Trophoblast cell (in vitro differentiated cells and primary cell): ENCODE data around the gene RNF144B.

Experiments used
- DNase-seq, 2 donors: peaks; one replicate each; pipeline ENCODE4 v3.0.0-alpha.2; 2016
- H2AFZ ChIP-seq: 2 replicates; pipeline ENCODE4 v1.6.1; 2013; ENCODE audit warnings: low read length, moderate library complexity, mild to moderate bottlenecking; ENCODE audit not compliant: insufficient read depth, poor library complexity
- H2AK5ac ChIP-seq: 2 replicates; pipeline ENCODE4 v1.6.1; 2013; ENCODE audit warnings: mild to moderate bottlenecking, low read length
- H2BK120ac ChIP-seq: 2 replicates; pipeline ENCODE4 v1.6.1; 2013; ENCODE audit warnings: low read length, mild to moderate bottlenecking, moderate library complexity; ENCODE audit not compliant: insufficient read depth, poor library complexity
- H2BK12ac ChIP-seq: 2 replicates; pipeline ENCODE4 v1.6.1; 2013; ENCODE audit warnings: mild to moderate bottlenecking, low read length, moderate library complexity
- H2BK5ac ChIP-seq: 2 replicates; pipeline ENCODE4 v1.6.1; 2013; ENCODE audit warnings: low read length, low read depth, moderate library complexity, mild to moderate bottlenecking; ENCODE audit not compliant: poor library complexity
- H3K14ac ChIP-seq: 2 replicates; pipeline ENCODE4 v1.6.1; 2013; ENCODE audit warnings: mild to moderate bottlenecking, low read length
- H3K18ac ChIP-seq: 2 replicates; pipeline ENCODE4 v1.6.1; 2013; ENCODE audit warnings: mild to moderate bottlenecking, low read length
- H3K23ac ChIP-seq: 2 replicates; pipeline ENCODE4 v1.6.1; 2013; ENCODE audit warnings: low read length
- H3K27ac ChIP-seq: 2 replicates; pipeline ENCODE4 v1.5.1; 2013; ENCODE audit warnings: low read depth, mild to moderate bottlenecking, inconsistent platforms, low read length, moderate library complexity
- H3K27me3 ChIP-seq: 2 replicates; pipeline ENCODE4 v1.6.1; 2013; ENCODE audit warnings: inconsistent platforms, mild to moderate bottlenecking, low read length, moderate library complexity; ENCODE audit not compliant: insufficient read depth
- H3K36me3 ChIP-seq, 2 experiments: 1 replicate in 1 of 2; 2 replicates in 1 of 2; pipeline ENCODE4 v1.6.1; 2013; ENCODE audit warnings: low read length in 2 of 2, mild to moderate bottlenecking in 2 of 2, moderate library complexity in 1 of 2; ENCODE audit not compliant: insufficient read depth in 2 of 2, control insufficient read depth in 1 of 2
- H3K4ac ChIP-seq: 2 replicates; pipeline ENCODE4 v1.6.1; 2013; ENCODE audit warnings: low read depth, mild to moderate bottlenecking, low read length, moderate library complexity
- H3K4me1 ChIP-seq, 2 experiments: 1 replicate in 1 of 2; 2 replicates in 1 of 2; pipeline ENCODE4 v1.6.1; 2013; ENCODE audit warnings: low read length in 2 of 2, mild to moderate bottlenecking in 2 of 2, moderate library complexity in 1 of 2; ENCODE audit not compliant: insufficient read depth in 2 of 2, control insufficient read depth in 1 of 2
- H3K4me2 ChIP-seq: 2 replicates; pipeline ENCODE4 v1.6.1; 2013; ENCODE audit warnings: inconsistent platforms, mild to moderate bottlenecking, low read length, moderate library complexity
- H3K4me3 ChIP-seq: 2 replicates; pipeline ENCODE4 v1.5.1; 2013; ENCODE audit warnings: mild to moderate bottlenecking, low read depth, low read length, inconsistent platforms
- H3K79me1 ChIP-seq: one replicate; pipeline ENCODE4 v1.6.1; 2013; ENCODE audit warnings: low read length
- H3K79me2 ChIP-seq: 2 replicates; pipeline ENCODE4 v1.6.1; 2013; ENCODE audit warnings: low read length, mild to moderate bottlenecking; ENCODE audit not compliant: control insufficient read depth, insufficient read depth, poor library complexity
- H3K9ac ChIP-seq: 2 replicates; pipeline ENCODE4 v1.6.1; 2013; ENCODE audit warnings: mild to moderate bottlenecking, low read length
- H3K9me3 ChIP-seq: 2 replicates; pipeline ENCODE4 v1.6.1; 2013; ENCODE audit warnings: low read depth, mild to moderate bottlenecking, control low read depth, inconsistent platforms, low read length; ENCODE audit not compliant: insufficient read depth
- H4K12ac ChIP-seq: 2 replicates; pipeline ENCODE4 v1.6.1; 2013; ENCODE audit warnings: low read depth, mild to moderate bottlenecking, low read length, moderate library complexity
- H4K8ac ChIP-seq: 2 replicates; pipeline ENCODE4 v1.6.1; 2013; ENCODE audit warnings: low read depth, mild to moderate bottlenecking, low read length, moderate library complexity
- H4K91ac ChIP-seq: one replicate; pipeline ENCODE4 v1.6.1; 2013; ENCODE audit warnings: low read depth, mild to moderate bottlenecking, low read length, moderate library complexity
- WGBS: extraction: QIAGEN DNeasy Blood & Tissue Kit; methylation state at CpG from one replicate; pipeline ENCODE4 v1.1.7; 2013; ENCODE audit warnings: missing lambda C conversion rate; ENCODE audit not compliant: insufficient read length, insufficient coverage; ENCODE audit errors: extremely low coverage; 5-methylcytosine and 5-hydroxymethylcytosine counted together

Gene RNF144B

GRCh38 chr6:18368277-18369105, 18.7 kb upstream of the RNF144B start:
- no peak overlapping the region for H4K8ac ChIP-seq
- H3K79me1 ChIP-seq = no peaks in the 10 kb centered on the region
- H2AFZ ChIP-seq = no peak overlapping the region
- H3K4me2 ChIP-seq = no peak overlapping the region
- no peak overlapping the region for H3K4ac ChIP-seq
- no peak overlapping the region for H4K12ac ChIP-seq
- no peaks in the 10 kb centered on the region for H3K27me3 ChIP-seq
- H3K23ac ChIP-seq = no peak overlapping the region
- no peaks in the 10 kb centered on the region for H3K79me2 ChIP-seq
- peaks cover 11% of the 10 kb centered on the region for H3K9me3 ChIP-seq
- no peak overlapping the region for H2BK5ac ChIP-seq
- H4K91ac ChIP-seq = no peak overlapping the region
- no peak overlapping the region for H2BK12ac ChIP-seq
- peaks cover 2 to 3% of the 10 kb centered on the region in 2 experiments for H3K4me1 ChIP-seq
- no CpG with 5 or more reads among the region's 25 CpGs for WGBS
- no peak overlapping the region for H3K18ac ChIP-seq
- no peak overlapping the region for H2BK120ac ChIP-seq
- no peak overlapping the region for H3K4me3 ChIP-seq
- no peak overlapping the region for H3K27ac ChIP-seq
- H2AK5ac ChIP-seq = no peak overlapping the region
- H3K36me3 ChIP-seq = no peaks in the 10 kb centered on the region
- no peak overlapping the region for H3K14ac ChIP-seq
- peak; percentile 76 to 93 for DNase-seq
- H3K9ac ChIP-seq = no peak overlapping the region

GRCh38 chr6:18371010-18371409, 16.1 kb upstream of the RNF144B start:
- H4K91ac ChIP-seq = no peak overlapping the region
- H4K12ac ChIP-seq = no peak overlapping the region
- peaks cover 8% of the 10 kb centered on the region for H3K9me3 ChIP-seq
- H3K23ac ChIP-seq = no peak overlapping the region
- no CpG with 5 or more reads among the region's 5 CpGs for WGBS
- H2AK5ac ChIP-seq = no peak overlapping the region
- H4K8ac ChIP-seq = no peak overlapping the region
- H3K27me3 ChIP-seq = no peaks in the 10 kb centered on the region
- H3K4me2 ChIP-seq = no peak overlapping the region
- no peak overlapping the region for H2BK120ac ChIP-seq
- DNase-seq = no peak
- H2AFZ ChIP-seq = no peak overlapping the region
- no peak overlapping the region for H2BK12ac ChIP-seq
- no peak overlapping the region for H3K4me3 ChIP-seq
- no peaks in the 10 kb centered on the region for H3K4me1 ChIP-seq
- H3K4ac ChIP-seq = no peak overlapping the region
- H3K14ac ChIP-seq = no peak overlapping the region
- H3K9ac ChIP-seq = no peak overlapping the region
- H3K79me1 ChIP-seq = no peaks in the 10 kb centered on the region
- H2BK5ac ChIP-seq = no peak overlapping the region
- no peaks in the 10 kb centered on the region for H3K79me2 ChIP-seq
- no peak overlapping the region for H3K27ac ChIP-seq
- no peaks in the 10 kb centered on the region for H3K36me3 ChIP-seq
- no peak overlapping the region for H3K18ac ChIP-seq

GRCh38 chr6:18371656-18372055, 15.5 kb upstream of the RNF144B start:
- no peak overlapping the region for H3K4me2 ChIP-seq
- no peak overlapping the region for H3K27ac ChIP-seq
- no peak overlapping the region for H3K4me3 ChIP-seq
- no peak overlapping the region for H4K12ac ChIP-seq
- H2AFZ ChIP-seq = no peak overlapping the region
- H2BK120ac ChIP-seq = no peak overlapping the region
- H3K79me2 ChIP-seq = no peaks in the 10 kb centered on the region
- H3K9ac ChIP-seq = no peak overlapping the region
- no peak overlapping the region for H2BK5ac ChIP-seq
- no peaks in the 10 kb centered on the region for H3K79me1 ChIP-seq
- no peak overlapping the region for H3K14ac ChIP-seq
- no peaks in the 10 kb centered on the region for H3K4me1 ChIP-seq
- H3K4ac ChIP-seq = no peak overlapping the region
- no CpG with 5 or more reads among the region's 2 CpGs for WGBS
- H4K8ac ChIP-seq = no peak overlapping the region
- H3K27me3 ChIP-seq = no peaks in the 10 kb centered on the region
- no peak for DNase-seq
- H3K18ac ChIP-seq = no peak overlapping the region
- H2BK12ac ChIP-seq = no peak overlapping the region
- H4K91ac ChIP-seq = no peak overlapping the region
- no peak overlapping the region for H2AK5ac ChIP-seq
- no peaks in the 10 kb centered on the region for H3K36me3 ChIP-seq
- no peak overlapping the region for H3K23ac ChIP-seq
- H3K9me3 ChIP-seq = peaks cover 2% of the 10 kb centered on the region

- H3K9ac ChIP-seq = no peak overlapping the region
- H3K27me3 ChIP-seq = no peaks in the 10 kb centered on the region
- H2AK5ac ChIP-seq = no peak overlapping the region
- WGBS = no CpG with 5 or more reads among the region's 4 CpGs
- no peak overlapping the region for H3K4me3 ChIP-seq
- no peak overlapping the region for H3K14ac ChIP-seq
- H3K18ac ChIP-seq = no peak overlapping the region
- no peaks in the 10 kb centered on the region for H3K79me1 ChIP-seq
- no peaks in the 10 kb centered on the region for H3K79me2 ChIP-seq
- H2BK120ac ChIP-seq = no peak overlapping the region
- DNase-seq = no peak
- H2AFZ ChIP-seq = no peak overlapping the region
- no peak overlapping the region for H3K4ac ChIP-seq
- no peaks in the 10 kb centered on the region for H3K4me1 ChIP-seq
- no peak overlapping the region for H3K27ac ChIP-seq
- no peak overlapping the region for H4K8ac ChIP-seq
- H4K91ac ChIP-seq = no peak overlapping the region
- H3K36me3 ChIP-seq = no peaks in the 10 kb centered on the region
- H3K9me3 ChIP-seq = no peaks in the 10 kb centered on the region
- H4K12ac ChIP-seq = no peak overlapping the region
- no peak overlapping the region for H3K23ac ChIP-seq
- no peak overlapping the region for H3K4me2 ChIP-seq
- H2BK12ac ChIP-seq = no peak overlapping the region
- H2BK5ac ChIP-seq = no peak overlapping the region
These were observed 6.9 kb upstream of the RNF144B start for GRCh38 chr6:18380158-18380836.
